Dendritic cell treated with granulocyte-macrophage colony-stimulating factor and Interleukin-4, amounts not matched to agents 40 ng/mL and 50 ng/mL, for 4 days (primary cell): ENCODE measurements around the gene SH3TC1.

Experiments
- H3K27ac Mint-ChIP-seq: one replicate; pipeline ENCODE4 v1.8.0; 2022; ENCODE audit warnings: mild to moderate bottlenecking, mixed read lengths
- H3K27me3 Mint-ChIP-seq: one replicate; pipeline ENCODE4 v1.8.0; 2022; ENCODE audit warnings: mild to moderate bottlenecking, mixed read lengths
- H3K36me3 Mint-ChIP-seq: one replicate; pipeline ENCODE4 v1.8.0; 2022; ENCODE audit warnings: low read depth, mixed read lengths
- H3K4me1 Mint-ChIP-seq: one replicate; pipeline ENCODE4 v1.8.0; 2022; ENCODE audit warnings: low read depth, mixed read lengths
- H3K4me3 Mint-ChIP-seq: one replicate; pipeline ENCODE4 v1.8.0; 2022; ENCODE audit warnings: mild to moderate bottlenecking, moderate library complexity, mixed read lengths
- H3K9me3 Mint-ChIP-seq: one replicate; pipeline ENCODE4 v1.8.0; 2022; ENCODE audit warnings: mixed read lengths
- intact Hi-C: fragments of 100-400 bp; cut with micrococcal nuclease; formaldehyde crosslinking; loops from one replicate; pipeline ENCODE4 v1.15.0; 2022

SH3TC1 gene

GRCh38 chr4:8267077-8267476 is 68.0 kb downstream of the SH3TC1 start:
- Mint-ChIP-seq H3K9me3 (no peaks in the 10 kb centered on the region), H3K36me3 (no peaks in the 10 kb centered on the region), H3K4me1 (peaks cover 17% of the 10 kb centered on the region), H3K27ac (no peak overlapping the region), H3K4me3 (no peak overlapping the region), H3K27me3 (peaks cover 31% of the 10 kb centered on the region)
- intact Hi-C loops = loop anchor here (1.0 kb wide), 1 partner anchor 136 kb away; no protein-coding TSS in a partner anchor

GRCh38 chr4:8268211-8268610 is 69.1 kb downstream of the SH3TC1 start:
- Mint-ChIP-seq H3K9me3 (no peaks in the 10 kb centered on the region), H3K27ac (no peak overlapping the region), H3K27me3 (peaks cover 32% of the 10 kb centered on the region), H3K4me1 (peaks cover 28% of the 10 kb centered on the region), H3K36me3 (no peaks in the 10 kb centered on the region), H3K4me3 (no peak overlapping the region)
- intact Hi-C loops = no loop called here

GRCh38 chr4:8268901-8269534 is 69.9 kb downstream of the SH3TC1 start:
- Mint-ChIP-seq H3K27ac (no peak overlapping the region), H3K36me3 (no peaks in the 10 kb centered on the region), H3K27me3 (peaks cover 35% of the 10 kb centered on the region), H3K4me1 (peaks cover 36% of the 10 kb centered on the region), H3K9me3 (no peaks in the 10 kb centered on the region), H3K4me3 (no peak overlapping the region)
- intact Hi-C loops = no loop called here

- Mint-ChIP-seq H3K27me3 (peaks cover 42% of the 10 kb centered on the region), H3K4me3 (peak within 1 kb of the TSS; percentile 69), H3K36me3 (no peaks in the 10 kb centered on the region), H3K4me1 (peaks cover 38% of the 10 kb centered on the region), H3K9me3 (no peaks in the 10 kb centered on the region), H3K27ac (no peak within 1 kb of the TSS)
- intact Hi-C loops = no loop called here
Observed at GRCh38 chr4:8269535-8270417, 70.7 kb downstream of the SH3TC1 start, which contains the start of gene HTRA3. Gene HTRA3, plus strand, starts transcription at chr4:8269754. Its CDS starts 215 bp downstream, at chr4:8269969.

- no peak overlapping the region for H3K27ac Mint-ChIP-seq
- no peaks in the 10 kb centered on the region for H3K36me3 Mint-ChIP-seq
- peaks cover 46% of the 10 kb centered on the region for H3K27me3 Mint-ChIP-seq
- H3K4me1 Mint-ChIP-seq = peaks cover 38% of the 10 kb centered on the region
- no peaks in the 10 kb centered on the region for H3K9me3 Mint-ChIP-seq
- intact Hi-C loops = no loop called here
- peak overlapping the region; percentile 69 for H3K4me3 Mint-ChIP-seq
Observed at GRCh38 chr4:8270418-8270771, 71.3 kb downstream of the SH3TC1 start.

- Mint-ChIP-seq H3K27me3 (peaks cover 48% of the 10 kb centered on the region), H3K4me3 (no peak overlapping the region), H3K27ac (no peak overlapping the region), H3K36me3 (no peaks in the 10 kb centered on the region), H3K4me1 (peaks cover 41% of the 10 kb centered on the region), H3K9me3 (no peaks in the 10 kb centered on the region)
- intact Hi-C loops = no loop called here
Observed at GRCh38 chr4:8270912-8271815, 72.1 kb downstream of the SH3TC1 start.

GRCh38 chr4:8271821-8272220 is 72.7 kb downstream of the SH3TC1 start:
- no peak overlapping the region for H3K4me3 Mint-ChIP-seq

GRCh38 chr4:8272472-8273428 is 73.7 kb downstream of the SH3TC1 start:
- intact Hi-C loops = no loop called here
- no peaks in the 10 kb centered on the region for H3K9me3 Mint-ChIP-seq
- H3K4me3 Mint-ChIP-seq = peak overlapping the region; percentile 14
- no peaks in the 10 kb centered on the region for H3K36me3 Mint-ChIP-seq
- H3K4me1 Mint-ChIP-seq = peaks cover 55% of the 10 kb centered on the region
- H3K27me3 Mint-ChIP-seq = peaks cover 52% of the 10 kb centered on the region
- peak overlapping the region; percentile 36 for H3K27ac Mint-ChIP-seq

More at GRCh38 chr4:8271821-8272220, 72.7 kb downstream of the SH3TC1 start:
- Mint-ChIP-seq H3K36me3 (no peaks in the 10 kb centered on the region), H3K4me1 (peaks cover 46% of the 10 kb centered on the region), H3K27ac (no peak overlapping the region), H3K9me3 (no peaks in the 10 kb centered on the region), H3K27me3 (peaks cover 50% of the 10 kb centered on the region)
- intact Hi-C loops = no loop called here

GRCh38 chr4:8273450-8273849 is 74.4 kb downstream of the SH3TC1 start:
- Mint-ChIP-seq H3K4me1 (peaks cover 59% of the 10 kb centered on the region), H3K36me3 (no peaks in the 10 kb centered on the region), H3K27me3 (peaks cover 50% of the 10 kb centered on the region), H3K27ac (peak overlapping the region; percentile 36), H3K9me3 (no peaks in the 10 kb centered on the region), H3K4me3 (no peak overlapping the region)
- intact Hi-C loops = no loop called here

GRCh38 chr4:8274066-8274652 is 75.1 kb downstream of the SH3TC1 start:
- intact Hi-C loops = no loop called here
- Mint-ChIP-seq H3K27me3 (peaks cover 43% of the 10 kb centered on the region), H3K4me3 (no peak overlapping the region), H3K9me3 (no peaks in the 10 kb centered on the region), H3K4me1 (peaks cover 63% of the 10 kb centered on the region), H3K27ac (no peak overlapping the region), H3K36me3 (no peaks in the 10 kb centered on the region)

GRCh38 chr4:8274765-8275547 is 75.9 kb downstream of the SH3TC1 start:
- intact Hi-C loops = no loop called here
- Mint-ChIP-seq H3K27ac (no peak overlapping the region), H3K27me3 (peaks cover 42% of the 10 kb centered on the region), H3K4me3 (no peak overlapping the region), H3K4me1 (peaks cover 69% of the 10 kb centered on the region), H3K9me3 (no peaks in the 10 kb centered on the region), H3K36me3 (no peaks in the 10 kb centered on the region)

GRCh38 chr4:8275548-8275910 is 76.4 kb downstream of the SH3TC1 start:
- Mint-ChIP-seq H3K4me3 (no peak overlapping the region), H3K4me1 (peaks cover 67% of the 10 kb centered on the region), H3K27ac (no peak overlapping the region), H3K36me3 (no peaks in the 10 kb centered on the region), H3K27me3 (peaks cover 37% of the 10 kb centered on the region), H3K9me3 (no peaks in the 10 kb centered on the region)
- intact Hi-C loops = no loop called here
